KBM-7 (cell line): Measurements from ENCODE around the gene ABCA2.
"Not testable (repeated sequence)": the region's sequence is repeated elsewhere in the genome, so short reads cannot be mapped to it uniquely, and the experiment has no call there.

Source experiments
- DNase-seq: peaks from one replicate; pipeline ENCODE4 v3.0.0-alpha.2; 2015
- in situ Hi-C: fragments of 300-500 bp; cut with MboI; formaldehyde crosslinking; loops from 2 replicates; pipeline ENCODE4 v1.14.3; 2020; ENCODE audit warnings: low sequenced_read_pairs, low pct_unique_long_range_greater_than_20kb, mixed read lengths

ABCA2 gene

DNA sequence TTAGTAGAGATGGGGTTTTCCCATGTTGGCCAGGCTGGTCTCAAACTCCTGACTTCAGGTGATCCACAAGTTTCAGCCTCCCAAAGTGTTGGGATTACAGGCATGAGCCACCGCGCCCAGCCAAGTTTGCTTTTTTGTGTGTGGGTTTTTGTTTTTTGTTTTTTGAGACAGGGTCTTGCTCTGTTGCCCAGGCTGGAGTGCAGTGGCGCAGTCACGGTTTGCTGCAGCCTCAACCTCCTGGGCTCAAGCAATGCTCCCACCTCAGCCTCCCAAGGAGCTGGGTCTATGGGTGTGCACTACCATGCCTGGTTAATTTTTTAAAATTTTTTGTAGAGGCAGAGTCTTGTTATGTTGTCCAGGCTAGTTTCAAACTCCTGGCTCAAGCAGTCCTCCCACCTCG lies 5.4 kb upstream of the ABCA2 start:
- in situ Hi-C loops, DNase-seq: not testable (repeated sequence)

DNA sequence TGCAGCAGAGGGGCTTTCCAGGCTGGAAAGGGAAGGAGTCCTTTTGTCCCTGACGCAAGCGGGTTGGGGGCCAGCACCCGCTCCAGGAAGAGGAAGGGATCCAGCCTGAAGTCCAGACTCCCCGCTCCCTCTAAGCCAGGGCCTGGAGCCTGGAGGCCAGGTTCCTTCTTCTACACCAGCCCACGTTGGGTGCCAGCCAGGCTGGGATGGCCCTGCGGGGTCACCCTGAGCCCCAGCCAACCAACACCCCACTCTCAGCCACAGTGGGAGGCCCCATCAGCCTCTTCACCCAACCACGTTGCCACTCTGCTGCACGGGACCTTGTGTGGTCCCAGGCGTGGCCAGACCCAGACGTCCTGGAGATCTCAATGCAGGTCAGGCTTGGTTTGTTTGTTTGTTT lies 4.8 kb upstream of the ABCA2 start:
- in situ Hi-C loops: no loop called here
- peak; percentile 48 for DNase-seq

DNA sequence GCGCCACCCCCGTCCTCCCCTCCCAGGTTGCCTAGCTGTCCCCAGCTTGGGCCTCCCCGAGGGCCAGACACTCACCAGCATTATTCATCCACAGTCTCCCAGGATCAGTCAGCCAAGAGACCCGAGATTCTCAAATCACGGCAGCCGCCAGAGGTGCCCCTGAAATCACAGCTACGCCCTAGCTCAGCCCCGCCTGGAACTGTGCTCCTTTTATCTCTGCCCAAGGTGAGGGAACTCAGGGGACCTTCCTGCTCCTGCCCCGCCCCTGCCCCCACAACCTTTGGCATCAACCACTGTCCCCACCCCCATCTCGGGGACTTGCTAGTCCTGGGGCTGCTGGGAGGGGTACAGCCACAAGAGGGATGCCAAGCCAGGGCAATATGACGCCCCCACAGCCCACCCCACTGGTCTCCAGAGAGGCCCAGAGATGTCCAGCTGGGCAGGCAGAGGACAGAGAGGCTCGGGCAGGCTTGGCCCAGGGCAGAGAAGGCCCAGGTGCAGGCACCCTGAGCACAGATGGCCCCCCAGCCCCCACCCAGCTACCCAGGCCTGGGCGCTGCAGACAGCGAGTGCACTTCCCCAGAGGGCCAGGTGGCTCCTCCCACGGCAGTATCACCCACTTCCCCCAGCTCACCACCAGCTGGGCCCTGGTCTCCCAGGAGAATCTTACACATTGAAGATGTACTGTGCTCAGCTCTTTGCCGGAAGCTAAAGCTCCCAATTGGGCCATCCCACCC lies 4.0 kb upstream of the ABCA2 start, which contains the start of gene FUT7:
FUT7 (minus strand) TSS at position 185 of the 737 bp plus-strand sequence; CDS start at position 88, 97 bp downstream.
- in situ Hi-C loops: no loop called here
- peak; percentile 60 for DNase-seq

DNA sequence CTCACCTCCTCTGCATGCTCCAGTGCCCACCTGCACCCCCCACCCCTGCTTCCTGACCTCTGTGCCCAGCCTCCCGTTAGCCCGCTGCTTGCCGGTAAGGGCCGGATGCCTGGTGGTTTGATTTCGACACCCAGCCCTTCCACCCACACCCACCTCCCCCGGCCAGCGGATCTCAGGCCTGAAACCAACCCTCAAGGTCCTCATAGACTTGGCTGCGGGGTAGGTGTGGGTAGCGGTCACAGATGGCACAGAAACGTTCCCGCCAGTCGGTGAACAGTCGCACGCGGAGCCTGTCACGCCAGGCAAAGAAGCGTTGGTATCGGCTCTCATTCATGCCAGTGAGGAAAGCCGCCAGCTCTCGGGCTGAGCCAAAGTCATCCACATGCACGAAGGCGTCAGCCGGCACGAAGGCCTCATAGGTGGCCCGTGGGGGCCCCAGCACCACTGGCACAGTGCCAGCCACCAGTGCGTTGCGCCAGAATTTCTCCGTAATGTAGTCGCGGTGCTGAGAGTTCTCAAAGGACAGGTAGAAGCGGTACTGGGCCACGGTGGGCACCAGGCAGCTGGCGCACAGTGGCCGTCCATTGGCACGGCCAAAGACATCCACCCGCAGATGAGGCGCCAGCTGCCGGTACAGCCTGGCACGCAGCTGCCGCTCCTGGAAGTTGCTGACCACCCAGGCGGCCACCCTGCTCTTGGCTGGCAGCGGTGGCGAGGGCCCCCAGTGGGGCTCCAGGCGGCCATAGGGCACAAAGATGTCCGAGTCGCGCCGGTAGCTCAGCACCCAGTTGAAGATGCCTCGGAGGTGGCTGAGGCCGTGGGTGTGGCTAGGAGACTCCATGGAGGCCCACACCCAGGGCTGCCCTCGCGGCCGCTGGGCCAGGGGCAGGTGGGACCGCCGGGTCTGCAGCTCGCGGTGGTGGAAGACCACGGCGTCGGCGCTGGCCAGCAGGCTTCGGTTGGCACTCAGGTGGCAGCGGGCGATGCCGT lies 2.8 kb upstream of the ABCA2 start:
- peak; percentile 96 for DNase-seq
- in situ Hi-C loops: no loop called here

DNA sequence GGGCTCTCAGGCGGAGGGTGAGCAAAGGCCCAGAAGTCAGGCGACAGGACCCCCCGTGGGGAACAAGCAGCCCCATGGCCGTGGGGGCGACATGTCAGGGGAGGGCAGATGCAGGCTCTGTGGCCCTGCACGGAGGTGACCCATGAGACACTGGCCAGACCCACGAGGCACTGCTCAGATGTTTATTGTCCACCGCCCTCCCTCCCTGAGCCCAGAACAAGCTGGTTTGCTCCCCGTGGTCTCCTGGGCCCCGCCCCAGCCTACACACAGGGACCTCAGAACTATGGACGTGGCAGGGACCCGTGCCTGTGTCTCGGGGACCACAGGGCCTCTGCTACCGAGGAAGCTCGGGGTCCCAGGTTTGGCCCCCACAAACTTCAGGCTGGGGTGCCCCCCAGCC lies 2.0 kb upstream of the ABCA2 start:
- no peak for DNase-seq
- in situ Hi-C loops: no loop called here

DNA sequence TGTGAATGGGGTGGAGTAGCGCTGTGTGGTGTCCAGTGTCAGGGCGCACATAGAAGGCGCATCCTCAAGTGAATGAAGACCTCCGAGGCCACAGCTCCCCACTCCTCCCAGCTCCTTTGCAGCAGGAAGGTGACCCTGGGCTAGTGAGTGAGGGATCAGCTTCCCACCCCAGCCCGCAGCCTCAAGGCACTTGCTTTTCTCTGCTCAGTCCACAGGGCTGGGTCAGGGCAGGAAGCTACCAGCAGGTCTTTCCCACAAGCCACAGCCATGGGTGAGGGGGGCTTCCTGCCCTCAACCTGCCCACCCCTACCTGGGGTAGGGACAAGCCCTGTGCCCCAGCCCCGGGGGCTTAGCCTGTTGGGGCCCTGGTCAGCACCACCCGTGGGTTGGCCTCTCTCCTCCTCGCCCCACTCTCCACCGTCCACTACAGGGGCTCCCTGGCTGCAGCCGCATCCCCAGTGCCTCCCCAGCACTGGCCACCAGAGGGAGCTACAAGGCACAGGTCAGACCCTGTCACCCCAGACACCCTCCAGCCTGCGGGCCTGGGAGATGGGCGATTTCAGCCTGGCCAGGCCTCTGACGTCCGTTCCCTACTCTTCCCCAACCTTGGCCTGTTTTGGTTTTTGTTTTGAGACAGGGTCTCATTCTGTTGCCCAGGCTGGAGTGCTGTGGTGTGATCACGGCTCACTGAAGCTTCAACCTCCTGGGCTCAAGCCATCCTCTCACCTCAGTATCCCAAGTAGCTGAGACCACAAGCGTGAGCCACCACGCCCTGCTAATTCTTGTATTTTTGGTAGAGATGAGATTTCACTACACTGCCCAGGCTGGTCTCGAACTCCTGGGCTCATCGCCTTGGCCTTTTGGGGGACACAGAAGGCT lies 1.3 kb upstream of the ABCA2 start:
- DNase-seq: peak; percentile 88
- in situ Hi-C loops: no loop called here

DNA sequence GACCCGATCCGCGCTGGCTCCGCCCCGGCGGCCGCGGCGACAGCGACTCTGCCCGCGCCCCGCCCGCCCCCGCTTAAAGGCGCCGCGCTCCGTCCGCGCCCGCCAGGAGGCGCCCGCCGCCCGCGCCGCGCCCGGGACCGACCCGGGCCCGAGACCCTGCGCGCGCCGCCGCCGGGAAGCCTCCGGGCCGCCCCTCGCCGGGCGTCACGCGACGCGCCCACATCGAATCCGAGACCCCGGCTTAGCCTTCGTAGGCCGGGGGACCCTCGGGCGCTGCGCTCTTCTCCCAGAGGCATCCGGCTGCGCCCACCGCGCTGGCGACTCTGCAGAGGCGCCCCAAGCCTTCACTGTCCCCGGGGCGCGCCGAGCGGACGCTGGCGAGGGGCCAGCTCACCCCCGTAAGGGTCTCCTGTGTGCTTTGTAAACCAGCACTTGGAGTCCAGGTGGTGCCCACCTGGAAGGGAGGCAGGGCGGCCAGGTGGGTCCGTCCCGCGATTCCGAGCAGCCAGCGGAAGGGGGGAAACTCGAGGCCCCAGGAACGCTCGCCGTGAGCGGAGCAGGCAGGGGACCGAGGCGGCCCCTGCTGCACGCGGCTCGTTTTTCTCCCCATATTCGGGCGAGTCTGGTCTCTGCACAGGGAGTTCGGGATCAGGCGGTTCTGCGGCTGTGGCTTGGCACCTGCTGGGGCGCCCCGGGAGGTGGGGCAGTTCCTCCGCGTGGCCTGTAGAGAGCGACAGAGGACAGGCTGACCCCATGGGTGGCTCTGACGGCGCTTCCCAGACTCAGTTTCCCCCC lies 423 bp upstream of the ABCA2 start:
- DNase-seq: peak; percentile 77
- in situ Hi-C loops: no loop called here

DNA sequence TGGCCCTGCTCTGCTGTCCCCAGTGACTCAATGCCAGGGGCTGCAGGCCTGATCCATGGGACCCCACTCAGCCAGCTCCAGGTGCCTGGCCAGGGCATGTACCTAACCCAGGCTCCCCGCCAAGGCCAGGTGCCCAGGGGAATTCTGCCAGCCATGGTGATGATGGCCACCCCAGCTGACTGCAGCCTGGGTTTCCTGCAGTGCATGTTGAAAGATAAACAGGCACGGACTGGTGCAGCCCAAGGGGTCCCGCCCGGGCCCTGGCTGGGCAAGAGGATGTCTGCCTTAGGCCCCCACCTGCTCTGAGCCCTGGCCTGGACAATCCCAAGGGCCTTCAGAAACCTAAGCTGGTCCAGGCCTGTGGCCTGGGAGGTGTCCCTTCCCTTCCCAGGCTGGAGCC lies 1.2 kb downstream of the ABCA2 start:
- no peak for DNase-seq
- in situ Hi-C loops: no loop called here

DNA sequence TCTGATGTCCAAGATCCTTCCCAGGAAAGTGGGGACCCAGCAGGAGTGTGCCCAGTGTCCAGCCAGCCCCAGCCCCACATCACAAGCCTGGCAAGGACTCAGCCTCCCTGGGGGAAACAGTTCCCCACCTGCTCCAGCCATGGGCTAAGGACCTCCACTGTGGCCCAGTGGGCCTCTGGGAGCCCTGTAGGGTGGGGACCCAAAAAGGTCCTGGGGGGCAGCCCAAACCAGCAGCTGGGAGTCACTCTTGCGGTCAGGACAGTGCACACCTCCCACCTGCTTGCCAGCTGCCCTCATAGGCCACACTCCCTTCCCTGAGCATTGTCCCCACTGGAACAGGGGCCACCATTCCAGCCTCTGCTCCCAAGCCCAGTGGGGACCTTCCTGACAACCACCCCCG lies 1.7 kb downstream of the ABCA2 start:
- no peak for DNase-seq
- in situ Hi-C loops: no loop called here

DNA sequence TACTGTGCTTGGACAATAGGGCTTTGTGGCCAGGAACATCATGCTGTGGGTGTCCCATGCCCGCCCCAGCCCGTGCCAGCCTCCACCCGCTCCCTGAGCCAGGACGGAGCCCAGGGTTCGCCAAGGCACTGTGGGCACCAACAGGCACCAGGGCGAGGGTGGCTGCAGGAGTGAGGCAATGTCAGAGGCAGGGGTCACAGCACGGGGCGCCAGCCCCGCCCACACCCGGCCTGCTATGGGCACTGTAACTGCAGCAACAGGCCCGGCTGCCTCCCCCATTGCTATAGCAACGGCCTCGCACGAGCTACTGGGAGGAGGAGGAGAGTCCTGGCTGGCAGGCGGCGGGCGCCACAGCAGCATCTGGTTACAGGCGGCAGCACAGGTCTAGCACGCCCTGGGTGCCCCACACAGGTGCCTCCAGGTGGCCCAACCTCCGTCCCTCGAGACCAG lies 2.5 kb downstream of the ABCA2 start:
- DNase-seq: no peak
- in situ Hi-C loops: no loop called here

DNA sequence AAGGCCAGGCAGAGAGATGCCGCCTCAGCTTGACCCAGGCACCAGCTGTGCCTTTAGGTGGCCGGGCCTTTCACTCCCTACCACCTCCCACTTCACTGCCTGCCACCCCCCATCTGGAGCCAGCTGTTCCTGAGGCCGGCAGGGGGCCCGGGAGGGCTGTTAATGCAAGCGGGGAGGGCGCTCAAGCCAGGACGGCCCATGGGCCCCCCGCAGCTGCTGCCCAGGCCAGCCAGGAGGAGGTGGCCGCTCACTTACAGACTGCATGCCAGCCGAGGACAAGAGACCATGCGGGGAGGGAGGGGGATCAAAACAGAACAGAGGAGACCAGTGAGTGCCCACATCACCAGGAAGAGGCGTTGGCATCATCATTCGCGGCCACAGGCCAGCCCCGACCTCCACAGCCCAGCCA lies 4.5 kb downstream of the ABCA2 start:
- in situ Hi-C loops: no loop called here
- DNase-seq: no peak

DNA sequence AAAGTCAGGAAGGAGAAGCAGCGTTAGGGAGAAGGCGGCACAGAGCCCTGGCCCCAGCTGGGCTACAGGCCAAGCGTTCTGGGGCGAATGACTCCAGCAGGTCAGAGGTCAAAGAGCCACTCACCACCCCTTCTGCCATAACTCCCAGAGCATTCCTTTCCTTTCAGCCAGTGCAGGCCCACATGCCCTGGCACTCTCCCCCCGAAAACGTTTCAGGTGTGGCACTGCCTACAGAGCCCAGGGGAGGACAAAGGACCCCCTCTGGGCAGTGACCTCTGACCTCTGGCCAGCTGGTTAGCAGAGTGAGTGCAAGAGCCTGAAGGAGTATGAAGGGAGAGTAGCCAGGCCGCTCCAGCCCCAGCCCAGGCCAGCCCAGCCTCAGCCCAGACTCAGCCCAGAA lies 4.9 kb downstream of the ABCA2 start:
- no peak for DNase-seq
- in situ Hi-C loops: no loop called here

DNA sequence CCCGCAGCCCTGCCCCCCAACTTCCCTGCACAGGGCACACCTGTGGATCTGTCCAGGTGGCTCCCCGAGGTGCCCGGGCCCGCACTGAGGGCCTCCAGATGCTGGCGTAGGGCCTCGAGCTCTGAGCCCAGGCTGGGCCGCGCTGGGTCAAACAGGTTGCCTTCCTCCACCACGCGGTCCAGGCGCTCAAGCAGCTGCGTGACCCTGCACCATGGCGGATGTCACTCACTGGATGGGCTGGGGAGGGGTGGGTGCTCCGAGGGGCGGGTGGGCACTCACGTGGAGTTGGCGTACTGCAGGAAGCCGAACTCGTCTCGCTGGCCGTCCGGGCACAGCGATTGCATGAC lies 5.4 kb downstream of the ABCA2 start:
- DNase-seq: no peak
- in situ Hi-C loops: no loop called here

DNA sequence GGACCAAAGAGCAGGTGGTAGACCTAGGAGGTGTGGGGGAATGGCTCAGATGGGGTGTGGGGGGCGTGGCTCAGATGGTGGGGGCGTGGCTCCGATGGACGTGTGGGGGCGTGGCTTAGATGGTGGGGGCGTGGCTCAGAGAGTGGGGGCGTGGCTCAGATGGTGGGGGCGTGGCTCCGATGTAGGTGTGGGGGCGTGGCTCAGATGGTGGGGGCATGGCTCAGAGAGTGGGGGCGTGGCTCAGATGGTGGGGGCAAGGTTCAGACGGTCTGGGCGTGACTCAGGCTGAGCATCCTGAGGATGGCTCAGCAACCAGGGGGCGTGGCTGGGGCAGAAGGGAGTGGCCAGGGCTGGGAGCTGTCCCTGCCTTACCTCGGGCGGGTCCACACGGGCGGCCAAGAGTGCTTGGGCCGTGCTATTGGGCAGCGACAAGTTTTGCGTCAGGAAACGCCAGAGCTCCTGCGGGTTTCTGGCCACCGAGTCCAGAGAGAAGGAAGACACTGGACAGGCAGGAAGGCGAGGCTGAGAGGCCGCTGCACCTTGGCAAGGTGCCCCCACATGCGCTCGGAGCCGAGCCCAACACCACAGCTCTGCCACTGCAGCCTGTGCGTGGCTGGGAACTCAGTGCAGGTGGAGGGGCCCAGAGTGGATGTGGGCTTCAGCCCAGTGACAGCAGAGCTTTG lies 5.9 kb downstream of the ABCA2 start:
- peak; percentile 63 for DNase-seq
- in situ Hi-C loops: no loop called here

DNA sequence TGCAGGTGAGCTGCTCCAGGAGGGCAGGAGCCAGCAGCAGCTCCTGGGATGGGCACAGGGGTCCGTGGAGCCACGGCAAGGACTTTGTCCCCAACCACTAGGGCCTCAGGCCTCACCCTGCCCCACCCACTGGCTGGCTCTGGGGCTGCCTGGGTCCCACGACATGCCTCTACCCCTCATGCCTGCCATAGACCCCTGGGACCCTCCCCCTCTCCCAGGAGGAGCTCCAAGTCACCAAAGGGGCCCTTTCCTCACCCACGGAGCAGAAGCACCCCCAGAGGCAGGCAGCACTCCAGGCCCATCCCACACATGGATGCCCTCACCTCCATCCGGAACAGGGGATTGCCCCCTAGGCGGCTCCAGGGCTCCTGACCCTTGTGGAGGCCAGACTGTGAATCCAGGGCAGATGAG lies 6.5 kb downstream of the ABCA2 start:
- in situ Hi-C loops: no loop called here
- DNase-seq: no peak

DNA sequence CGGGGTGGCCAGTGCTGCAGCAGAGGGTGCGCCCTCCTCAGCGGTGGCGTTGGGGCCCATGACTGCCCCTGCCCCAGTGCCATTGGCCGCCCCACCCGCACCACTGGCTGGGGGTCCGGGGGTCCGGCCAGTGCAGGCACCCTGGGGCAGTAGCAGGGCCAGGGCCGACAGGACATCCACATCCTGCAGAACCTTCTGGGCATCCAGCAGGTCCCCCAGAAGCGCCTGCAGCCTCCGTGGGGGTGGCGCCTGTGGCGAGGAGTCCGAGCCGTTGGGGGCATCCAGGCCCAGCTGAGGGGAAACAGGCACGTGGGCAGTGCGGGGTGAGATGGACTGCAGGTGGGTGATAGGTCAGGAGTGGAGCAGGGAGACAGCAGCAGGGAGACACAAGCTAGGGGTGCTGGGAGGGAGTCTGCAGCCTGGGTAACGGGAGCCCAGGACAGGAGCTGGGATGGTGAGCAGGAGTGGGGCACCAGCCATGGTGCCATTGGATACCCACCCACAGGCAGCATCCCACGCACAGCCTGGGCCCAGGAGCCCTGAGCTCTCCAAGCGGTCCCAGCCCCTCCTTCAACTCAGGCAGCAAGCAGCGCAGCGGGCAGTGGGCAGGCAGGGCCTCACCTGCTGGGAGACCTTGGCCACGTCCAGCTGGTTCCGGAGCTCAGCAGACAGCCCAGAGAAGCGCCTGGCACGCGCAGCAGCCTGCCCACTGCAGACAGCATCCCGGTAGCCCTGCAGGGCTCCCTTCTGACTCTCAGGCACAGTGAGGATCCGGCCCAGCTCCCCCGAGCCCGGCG lies 7.1 kb downstream of the ABCA2 start:
- DNase-seq: no peak
- in situ Hi-C loops: no loop called here

DNA sequence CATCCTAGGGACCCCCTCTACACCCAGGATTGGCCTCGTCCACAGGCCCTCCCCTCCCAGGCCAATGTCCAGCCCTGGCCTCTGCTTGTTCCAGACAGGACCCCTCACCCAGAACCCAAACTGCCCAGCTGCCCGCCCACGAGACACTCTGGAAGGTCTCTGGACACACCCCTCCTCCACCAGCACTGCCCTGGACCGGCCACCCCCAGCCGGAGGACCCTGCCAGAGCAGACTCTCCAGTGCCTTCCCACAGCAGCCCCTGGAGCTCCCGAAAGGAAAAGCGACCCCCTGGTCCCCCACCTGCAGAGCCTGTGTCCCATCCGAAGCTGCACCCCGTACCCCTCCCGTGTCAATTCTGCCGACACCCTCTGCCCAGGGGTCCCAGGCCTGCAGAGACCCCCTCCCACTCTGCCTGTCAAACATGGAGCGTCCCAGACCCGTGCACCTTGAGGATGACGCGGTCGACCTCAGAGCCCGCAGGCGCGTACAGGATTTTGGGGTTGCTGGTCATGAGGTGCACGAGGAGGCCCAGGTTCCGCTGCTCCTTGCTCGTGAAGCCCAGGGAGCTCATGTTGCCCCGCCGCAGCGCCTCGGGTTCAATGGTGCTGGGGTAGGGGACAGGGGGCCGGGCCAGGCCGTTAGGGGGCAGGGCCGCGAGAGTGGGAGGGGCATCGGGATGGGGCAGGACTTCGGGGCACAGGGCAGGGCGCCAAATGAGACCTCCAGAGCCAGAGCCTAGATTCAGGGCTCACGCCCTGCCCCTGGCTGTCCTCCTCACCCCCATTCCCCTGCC lies 8.0 kb downstream of the ABCA2 start:
- DNase-seq: no peak
- in situ Hi-C loops: no loop called here
